Liver (tissue), 9 donors: Measurements from ENCODE around the gene RAD23A. TPM values are rescaled to one million over a fixed set of nuclear protein-coding genes. Genes with fewer than 3 reads are reported as not detected.

Source experiments
- DNase-seq: peaks from one replicate; pipeline ENCODE4 v3.0.0-alpha.2; 2017; ENCODE audit warnings: low spot score
- H3K27ac ChIP-seq, 2 donors: one replicate each; pipeline ENCODE4 v1.7.0; 2013; ENCODE audit warnings: inconsistent platforms in 2 of 2, low read length in 2 of 2, control low read depth in 1 of 2, low read depth in 1 of 2, mild to moderate bottlenecking in 1 of 2
- H3K27me3 ChIP-seq, 4 donors: one replicate each; pipeline versions ENCODE4 v1.6.1 to v1.7.0; 2013; ENCODE audit warnings: low read length in 3 of 4, inconsistent platforms in 1 of 4, mild to moderate bottlenecking in 1 of 4, moderate library complexity in 1 of 4; ENCODE audit not compliant: control insufficient read depth in 4 of 4, insufficient read depth in 4 of 4
- H3K36me3 ChIP-seq, 4 donors: one replicate each; pipeline versions ENCODE4 v1.6.1 to v1.7.0; 2013; ENCODE audit warnings: low read length in 3 of 4, mild to moderate bottlenecking in 3 of 4, low read depth in 1 of 4, moderate library complexity in 1 of 4; ENCODE audit not compliant: control insufficient read depth in 4 of 4, insufficient read depth in 3 of 4
- H3K4me1 ChIP-seq, 4 donors: one replicate each; pipeline versions ENCODE4 v1.6.1 to v1.7.0; 2013; ENCODE audit warnings: low read length in 3 of 4, mild to moderate bottlenecking in 3 of 4, moderate library complexity in 1 of 4; ENCODE audit not compliant: control insufficient read depth in 4 of 4, insufficient read depth in 4 of 4
- H3K4me3 ChIP-seq, 3 donors: one replicate each; pipeline versions ENCODE4 v1.6.1 to v1.7.0; 2013; ENCODE audit warnings: low read length in 3 of 3, control low read depth in 1 of 3, low read depth in 1 of 3, mild to moderate bottlenecking in 1 of 3
- H3K9ac ChIP-seq, 2 donors: one replicate each; pipeline ENCODE4 v1.7.0; 2013; ENCODE audit warnings: low read length in 2 of 2, mild to moderate bottlenecking in 2 of 2, moderate library complexity in 2 of 2, control low read depth in 1 of 2, low read depth in 1 of 2
- H3K9me3 ChIP-seq, 4 donors: one replicate each; pipeline versions ENCODE4 v1.6.1 to v1.7.0; 2013; ENCODE audit warnings: low read length in 3 of 4; ENCODE audit not compliant: control insufficient read depth in 4 of 4
- CTCF ChIP-seq: fragments of 150-350 bp; IDR thresholded peaks from 2 replicates; pipeline ENCODE4 v1.5.1; 2017; ENCODE audit warnings: improper control_type of control experiment, low read depth, low read length; ENCODE audit not compliant: missing input control
- EGR1 ChIP-seq, 2 donors: IDR thresholded peaks; 2 replicates each; pipeline ENCODE4 v1.6.1; 2016 to 2018; ENCODE audit warnings: antibody characterized with exemption in 2 of 2, low read depth in 2 of 2
- FOXA1 ChIP-seq: IDR thresholded peaks from 2 replicates; pipeline ENCODE4 v1.6.1; 2016; ENCODE audit warnings: antibody characterized with exemption
- GABPA ChIP-seq, 2 donors: IDR thresholded peaks in 1 of 2; conservative IDR thresholded peaks in 1 of 2; 2 replicates each; pipeline ENCODE4 v1.6.1; 2016; ENCODE audit warnings: antibody characterized with exemption in 2 of 2, mild to moderate bottlenecking in 1 of 2, moderate library complexity in 1 of 2
- HNF4A ChIP-seq, 2 donors: conservative IDR thresholded peaks; 2 replicates each; pipeline ENCODE4 v1.6.1; 2016; ENCODE audit warnings: antibody characterized with exemption in 2 of 2, mild to moderate bottlenecking in 2 of 2
- JUND ChIP-seq, 2 donors: IDR thresholded peaks; 2 replicates each; pipeline ENCODE4 v1.6.1; 2016; ENCODE audit warnings: antibody characterized with exemption in 2 of 2
- NR2F2 ChIP-seq: IDR thresholded peaks from 2 replicates; pipeline ENCODE4 v1.6.1; 2016; ENCODE audit warnings: antibody characterized with exemption
- RAD21 ChIP-seq, 2 donors: IDR thresholded peaks; 2 replicates each; pipeline ENCODE4 v1.6.1; 2016; ENCODE audit warnings: antibody characterized with exemption in 2 of 2, mild to moderate bottlenecking in 2 of 2
- REST ChIP-seq: IDR thresholded peaks from 2 replicates; pipeline ENCODE4 v1.6.1; 2016; ENCODE audit warnings: antibody characterized with exemption, mild to moderate bottlenecking
- RXRA ChIP-seq, 2 donors: IDR thresholded peaks; 2 replicates each; pipeline ENCODE4 v1.6.1; 2017 to 2018; ENCODE audit warnings: antibody characterized with exemption in 2 of 2, mild to moderate bottlenecking in 1 of 2
- SP1 ChIP-seq: IDR thresholded peaks from 2 replicates; pipeline ENCODE4 v1.6.1; 2018; ENCODE audit warnings: antibody characterized with exemption, mild to moderate bottlenecking
- TAF1 ChIP-seq: conservative IDR thresholded peaks from 2 replicates; pipeline ENCODE4 v1.6.1; 2016; ENCODE audit warnings: antibody characterized with exemption, mild to moderate bottlenecking
- YY1 ChIP-seq: IDR thresholded peaks from 2 replicates; pipeline ENCODE4 v1.6.1; 2016; ENCODE audit warnings: antibody characterized with exemption, mild to moderate bottlenecking
- ZBTB33 ChIP-seq: IDR thresholded peaks from 2 replicates; pipeline ENCODE4 v1.6.1; 2016; ENCODE audit warnings: antibody characterized with exemption
- WGBS: extraction: QIAGEN DNeasy Blood & Tissue Kit; methylation state at CpG from one replicate; pipeline ENCODE4 v1.1.7; 2013; 5-methylcytosine and 5-hydroxymethylcytosine counted together
- polyA plus RNA-seq, 2 donors: library from polyadenylated mRNA; stranded (reverse) in 1 of 2; unstranded in 1 of 2; fragments of 200-250 nt in 1 of 2; fragments of >200 nt in 1 of 2; fragmentation: Nextera tagmentation in 1 of 2; extraction: Ambion mirVana in 1 of 2; gene quantifications; one replicate each; pipeline versions ENCODE4 v1.2.1 to v1.2.3, GENCODE V29; 2013 to 2015
- total RNA-seq, 2 donors: library from RNA; depleted of rRNA; stranded (reverse); fragments of >200 nt; gene quantifications; one replicate each; pipeline ENCODE4 v1.2.3, GENCODE V29; 2014
- donor health status: healthy.
- donor health status: healthy.
- donor health status: healthy.
- donor health status: healthy.
- donor health status: healthy.

The RAD23A gene
- total and polyA plus RNA-seq, 4 donors, result 42.9 to 112 (median 66.8) TPM

GRCh38 chr19:12932392-12933286 lies 13.0 kb upstream of the RAD23A start:
- Histone ChIP-seq H3K4me1 (peaks cover 4 to 26% (median 19%) of the 10 kb centered on the region in 4 donors), H3K27ac (no peak overlapping the region), H3K36me3 (peaks cover 9 to 23% (median 15%) of the 10 kb centered on the region in 4 donors), H3K9ac (peak overlapping the region; percentile 0 to 82), H3K9me3 (no peaks in the 10 kb centered on the region), H3K27me3 (no peaks in the 10 kb centered on the region), H3K4me3 (peak overlapping the region; percentile 77 to 93 (median 91))
- DNase-seq, result no peak
- 32% methylated on average over 16 of the region's 16 CpGs for WGBS
- no peak for TF ChIP-seq EGR1 (IDR thresholded peaks at IDR 0.05; ENCODE audit: low read depth in 2 of 2)

- WGBS, result under 1% methylated on average over 51 of the region's 51 CpGs
- Histone ChIP-seq H3K27ac (peak within 1 kb of the TSS; percentile 77 to 79), H3K9ac (peak within 1 kb of the TSS; percentile 26 to 82), H3K27me3 (no peaks in the 10 kb centered on the region), H3K4me1 (peaks cover 6 to 31% (median 23%) of the 10 kb centered on the region in 4 donors), H3K4me3 (peak within 1 kb of the TSS; percentile 77 to 93 (median 91)), H3K36me3 (peaks cover 4 to 17% (median 10%) of the 10 kb centered on the region in 4 donors), H3K9me3 (no peaks in the 10 kb centered on the region)
- peak; percentile 93 for DNase-seq
- TF ChIP-seq ZBTB33 (no peak), NR2F2 (peak; percentile 10), YY1 (peak; percentile 100), HNF4A (conservative IDR thresholded peaks at IDR 0.05) (peak; percentile 23 to 39), CTCF (no peak), JUND (IDR thresholded peaks at IDR 0.05) (peak in 1 of 2 donors; percentile 30), SP1 (peak; percentile 42), RAD21 (IDR thresholded peaks at IDR 0.05) (no peak), REST (peak; percentile 72), RXRA (IDR thresholded peaks at IDR 0.05) (peak; percentile 16 to 27), EGR1 (IDR thresholded peaks at IDR 0.05; ENCODE audit: low read depth in 2 of 2) (peak in 1 of 2 donors; percentile 34), TAF1 (peak; percentile 45), GABPA (IDR thresholded peaks at IDR 0.05 in 1 of 2, conservative IDR thresholded peaks at IDR 0.05 in 1 of 2) (peak; percentile 93 to 98), FOXA1 (no peak)
Measured at GRCh38 chr19:12933287-12934072, 12.2 kb upstream of the RAD23A start, which contains the start of gene FARSA. TSS of gene FARSA (minus strand) at chr19:12933711. CDS start at chr19:12933696, 15 bp downstream.
